KMS-11 (cell line): Measurements from ENCODE around the gene CRKL.

Experiments used
- H2AFZ ChIP-seq: fragments of 200-600 bp; sonication (generic); 2 replicates; pipeline ENCODE4 v1.6.1; 2016; ENCODE audit warnings: antibody characterized with exemption, mixed run types, low read depth
- H3K27ac ChIP-seq: fragments of 200-600 bp; sonication (generic); 2 replicates; pipeline ENCODE4 v1.6.1; 2016; ENCODE audit warnings: mild to moderate bottlenecking, mixed run types
- H3K27me3 ChIP-seq: fragments of 200-600 bp; sonication (generic); 2 replicates; pipeline ENCODE4 v1.6.1; 2017; ENCODE audit warnings: mild to moderate bottlenecking, low read depth, mixed run types, moderate library complexity; ENCODE audit not compliant: insufficient read depth
- H3K36me3 ChIP-seq: fragments of 200-600 bp; sonication (generic); 2 replicates; pipeline ENCODE4 v1.6.1; 2017; ENCODE audit warnings: mild to moderate bottlenecking, mixed run types; ENCODE audit not compliant: insufficient read depth
- H3K4me1 ChIP-seq: fragments of 200-600 bp; sonication (generic); 2 replicates; pipeline ENCODE4 v1.6.1; 2016; ENCODE audit warnings: mild to moderate bottlenecking, low read depth, mixed run types; ENCODE audit not compliant: poor library complexity, severe bottlenecking
- H3K4me2 ChIP-seq: fragments of 200-600 bp; sonication (generic); 2 replicates; pipeline ENCODE4 v1.7.0; 2016; ENCODE audit warnings: mild to moderate bottlenecking, mixed run types
- H3K4me3 ChIP-seq: fragments of 200-600 bp; sonication (generic); IDR thresholded peaks from 2 replicates; pipeline ENCODE4 v1.6.1; 2017; ENCODE audit warnings: low read depth, low read length, mixed read lengths; ENCODE audit not compliant: insufficient read depth
- H3K79me2 ChIP-seq: fragments of 200-600 bp; sonication (generic); 2 replicates; pipeline ENCODE4 v1.6.1; 2016; ENCODE audit warnings: low read depth, mixed run types; ENCODE audit not compliant: insufficient read depth
- H3K9ac ChIP-seq: fragments of 200-600 bp; sonication (generic); 2 replicates; pipeline ENCODE4 v1.6.1; 2016; ENCODE audit warnings: mild to moderate bottlenecking, mixed run types
- H4K20me1 ChIP-seq: fragments of 200-600 bp; sonication (generic); 2 replicates; pipeline ENCODE4 v1.6.1; 2016; ENCODE audit warnings: mild to moderate bottlenecking, mixed run types; ENCODE audit not compliant: insufficient read depth
- CTCF ChIP-seq: fragments of 200-600 bp; sonication (generic); conservative IDR thresholded peaks from 2 replicates; pipeline ENCODE4 v1.6.1; 2017; ENCODE audit warnings: low read depth, mild to moderate bottlenecking, antibody characterized with exemption, low read length, moderate library complexity, mixed read lengths

The CRKL gene

GRCh38 chr22:20986365-20986764 lies 69.2 kb downstream of the CRKL start:
- H2AFZ ChIP-seq: no peak overlapping the region
- TF ChIP-seq CTCF: no peak
- no peak overlapping the region for H3K4me3 ChIP-seq
- H3K9ac ChIP-seq: no peak overlapping the region
- no peaks in the 10 kb centered on the region for H3K79me2 ChIP-seq
- H3K27ac ChIP-seq: no peak overlapping the region
- H3K27me3 ChIP-seq: no peaks in the 10 kb centered on the region
- H4K20me1 ChIP-seq: no peaks in the 10 kb centered on the region
- H3K4me1 ChIP-seq: peaks cover 11% of the 10 kb centered on the region
- no peak overlapping the region for H3K4me2 ChIP-seq
- no peaks in the 10 kb centered on the region for H3K36me3 ChIP-seq

- Histone ChIP-seq H3K9ac (no peak overlapping the region), H3K36me3 (no peaks in the 10 kb centered on the region), H4K20me1 (no peaks in the 10 kb centered on the region)
These were observed 70.2 kb downstream of the CRKL start for GRCh38 chr22:20987375-20987774.

GRCh38 chr22:20988573-20989322 lies 71.5 kb downstream of the CRKL start:
- Histone ChIP-seq H3K4me1 (no peaks in the 10 kb centered on the region), H3K27me3 (no peaks in the 10 kb centered on the region), H4K20me1 (no peaks in the 10 kb centered on the region), H3K79me2 (no peaks in the 10 kb centered on the region), H3K36me3 (no peaks in the 10 kb centered on the region), H3K4me3 (no peak overlapping the region), H2AFZ (no peak overlapping the region), H3K4me2 (no peak overlapping the region), H3K9ac (no peak overlapping the region), H3K27ac (no peak overlapping the region)
- no peak for TF ChIP-seq CTCF

More at GRCh38 chr22:20987375-20987774, 70.2 kb downstream of the CRKL start:
- no peaks in the 10 kb centered on the region for H3K79me2 ChIP-seq
- no peak overlapping the region for H2AFZ ChIP-seq
- H3K27ac ChIP-seq: no peak overlapping the region
- no peak overlapping the region for H3K4me3 ChIP-seq
- no peak overlapping the region for H3K4me2 ChIP-seq
- peaks cover 9% of the 10 kb centered on the region for H3K4me1 ChIP-seq
- TF ChIP-seq CTCF: no peak
- H3K27me3 ChIP-seq: no peaks in the 10 kb centered on the region

GRCh38 chr22:20989323-20990138 lies 72.3 kb downstream of the CRKL start:
- no peaks in the 10 kb centered on the region for H4K20me1 ChIP-seq
- H3K4me1 ChIP-seq: no peaks in the 10 kb centered on the region
- H3K36me3 ChIP-seq: no peaks in the 10 kb centered on the region
- no peak overlapping the region for H3K27ac ChIP-seq
- H3K4me2 ChIP-seq: no peak overlapping the region
- H3K79me2 ChIP-seq: no peaks in the 10 kb centered on the region
- H3K4me3 ChIP-seq: no peak overlapping the region
- H3K9ac ChIP-seq: no peak overlapping the region
- H3K27me3 ChIP-seq: no peaks in the 10 kb centered on the region
- no peak for TF ChIP-seq CTCF
- no peak overlapping the region for H2AFZ ChIP-seq
